SIG-M5 (cell line): ENCODE measurements around the gene LAMP1.
"Not testable (repeated sequence)": the region's sequence is repeated elsewhere in the genome, so short reads cannot be mapped to it uniquely, and the experiment has no call there.

Source experiments
- DNase-seq: peaks from one replicate; lab custom pipeline; 2025; lab: John Stamatoyannopoulos, UW

The LAMP1 gene

DNA sequence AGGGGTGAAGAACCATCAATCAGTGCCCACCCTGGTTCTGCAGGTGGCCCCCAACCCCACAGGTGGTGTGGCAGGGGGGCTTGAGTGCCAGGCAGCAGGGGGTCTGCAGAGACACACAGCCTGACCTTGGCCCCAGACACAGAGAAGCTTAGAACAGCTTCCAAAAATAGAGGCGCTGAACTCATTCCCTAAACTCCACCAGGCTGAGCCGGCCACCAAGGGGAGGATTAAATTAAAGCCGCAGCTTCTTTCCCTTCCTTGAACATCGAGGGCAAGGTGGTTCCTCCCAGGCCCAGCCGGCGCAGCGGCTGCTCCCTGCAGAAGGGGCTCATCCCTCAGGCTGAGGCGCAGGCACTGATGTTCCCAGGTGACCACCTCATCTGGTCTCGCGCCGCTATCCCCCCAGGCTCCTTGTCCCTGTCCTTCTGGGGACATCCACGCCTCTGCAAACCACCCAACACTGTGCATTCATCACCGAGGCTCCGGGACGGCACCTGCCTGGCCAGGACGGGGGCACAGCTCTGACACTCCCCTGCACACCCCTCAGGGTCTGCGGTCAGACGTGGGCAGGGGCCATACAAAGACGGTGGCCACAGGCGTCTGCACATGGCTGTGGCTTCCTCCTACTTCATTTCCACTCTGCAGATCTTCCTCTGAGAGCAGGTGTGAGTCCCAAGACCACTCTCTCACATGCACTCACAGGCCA lies 30.9 kb downstream of the LAMP1 start:
- DNase-seq: no peak

DNA sequence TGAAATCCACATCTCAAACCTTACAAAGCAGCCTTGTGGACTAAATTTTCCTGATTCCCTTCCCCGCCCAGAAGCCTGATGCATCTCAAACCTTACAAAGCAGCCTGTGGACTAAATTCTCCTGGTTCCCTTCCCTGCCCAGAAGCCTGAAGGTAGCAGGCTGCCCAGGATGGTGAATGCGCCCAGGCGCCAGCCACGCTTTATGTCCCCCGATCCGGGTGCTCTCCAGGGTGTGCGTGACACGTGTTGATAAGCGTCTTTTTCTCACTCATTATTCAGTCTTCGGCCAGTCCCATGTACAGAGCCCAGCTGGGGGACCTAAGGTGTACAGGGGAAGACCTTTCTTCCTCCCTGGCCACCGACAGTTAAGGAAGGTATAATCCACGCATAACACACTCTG lies 31.8 kb downstream of the LAMP1 start:
- no peak for DNase-seq

DNA sequence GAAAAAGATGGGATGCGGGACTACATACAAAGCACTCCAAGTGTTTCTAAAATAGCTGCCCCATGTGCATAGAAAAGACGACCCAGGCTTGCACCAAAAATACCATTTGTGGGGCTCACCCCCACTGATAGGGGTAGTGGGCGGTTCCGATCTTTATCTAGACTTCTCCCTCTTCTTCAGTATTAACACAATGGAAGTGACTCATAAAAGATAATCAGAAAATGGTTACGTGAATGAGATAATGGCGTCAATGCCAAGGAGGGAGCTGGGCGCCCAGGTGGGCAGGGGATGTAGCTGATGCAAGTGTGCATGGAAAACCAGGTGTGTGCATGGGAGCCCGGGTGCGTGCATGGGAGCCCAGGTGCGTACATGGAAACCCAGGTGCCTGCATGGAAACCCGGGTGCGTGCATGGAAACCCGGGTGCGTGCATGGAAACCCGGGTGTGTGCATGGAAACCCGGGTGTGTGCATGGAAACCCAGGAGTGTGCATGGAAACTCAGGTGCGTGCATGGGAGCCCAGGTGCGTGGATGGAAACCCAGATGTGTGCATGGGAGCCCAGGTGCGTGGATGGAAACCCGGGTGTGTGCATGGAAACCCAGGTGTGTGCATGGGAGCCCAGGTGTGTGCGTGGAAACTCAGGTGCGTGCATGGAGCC lies 32.7 kb downstream of the LAMP1 start:
- no peak for DNase-seq

DNA sequence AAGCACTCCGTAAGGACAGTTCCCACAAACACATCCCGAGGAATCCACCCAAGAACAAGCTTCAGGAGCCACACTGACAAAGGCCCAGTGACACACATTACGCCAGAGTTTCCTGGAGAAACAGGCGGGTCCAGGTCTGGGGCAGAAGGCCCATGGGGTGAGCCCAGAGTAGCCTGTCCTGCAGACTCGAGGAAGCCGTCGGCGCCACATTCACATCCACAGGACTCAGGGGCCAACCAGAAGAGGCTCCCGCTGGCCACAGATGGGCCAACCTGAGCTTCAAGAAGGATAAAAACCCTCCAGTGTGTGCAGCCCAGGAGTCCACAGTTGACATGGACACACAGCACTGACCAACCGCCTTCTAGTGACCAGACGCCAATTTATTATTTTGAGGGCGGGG lies 35.6 kb downstream of the LAMP1 start:
- DNase-seq: no peak

DNA sequence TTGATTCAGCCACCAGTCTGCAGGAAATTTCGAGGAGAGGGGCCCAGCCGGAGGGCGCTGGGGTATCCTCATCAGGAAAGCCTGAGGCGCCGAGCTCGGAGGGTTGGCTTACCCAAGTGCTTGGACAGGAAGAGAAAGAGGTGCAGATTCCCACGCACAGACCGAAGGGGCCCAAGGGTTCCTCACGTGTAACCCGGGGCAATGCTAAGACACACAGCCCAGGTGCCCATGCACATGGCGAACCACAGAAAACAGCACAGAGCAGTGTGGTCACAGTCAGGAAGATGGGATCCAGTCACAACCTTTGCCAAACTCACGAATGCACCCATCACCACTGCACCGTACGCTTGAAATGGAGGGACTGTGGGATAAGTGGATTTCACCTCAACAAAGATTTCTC lies 36.0 kb downstream of the LAMP1 start:
- no peak for DNase-seq

- no peak for DNase-seq
These were observed 40.5 kb downstream of the LAMP1 start for GRCh38 chr13:113337556-113337955.

- no peak for DNase-seq
These were observed 40.9 kb downstream of the LAMP1 start for GRCh38 chr13:113337976-113338375.

GRCh38 chr13:113338451-113338850 lies 41.4 kb downstream of the LAMP1 start:
- DNase-seq: no peak

- no peak for DNase-seq
These were observed 46.0 kb downstream of the LAMP1 start for GRCh38 chr13:113342820-113343691.

DNA sequence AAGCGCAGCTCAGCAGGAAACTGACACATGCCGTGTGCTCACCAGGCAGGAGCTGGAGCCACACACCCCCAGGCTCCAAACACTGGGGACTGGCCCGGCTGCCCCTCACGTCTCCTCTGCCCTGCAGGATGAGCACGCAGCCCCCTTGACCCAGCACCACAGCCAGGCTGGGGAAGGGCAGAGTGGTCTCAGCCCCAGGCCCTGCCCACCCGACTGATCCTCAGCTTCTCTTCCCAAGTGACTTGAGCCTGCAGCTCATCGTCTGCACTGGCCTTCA lies 46.6 kb downstream of the LAMP1 start:
- DNase-seq: no peak

GRCh38 chr13:113345486-113345885 lies 48.4 kb downstream of the LAMP1 start:
- DNase-seq: no peak

DNA sequence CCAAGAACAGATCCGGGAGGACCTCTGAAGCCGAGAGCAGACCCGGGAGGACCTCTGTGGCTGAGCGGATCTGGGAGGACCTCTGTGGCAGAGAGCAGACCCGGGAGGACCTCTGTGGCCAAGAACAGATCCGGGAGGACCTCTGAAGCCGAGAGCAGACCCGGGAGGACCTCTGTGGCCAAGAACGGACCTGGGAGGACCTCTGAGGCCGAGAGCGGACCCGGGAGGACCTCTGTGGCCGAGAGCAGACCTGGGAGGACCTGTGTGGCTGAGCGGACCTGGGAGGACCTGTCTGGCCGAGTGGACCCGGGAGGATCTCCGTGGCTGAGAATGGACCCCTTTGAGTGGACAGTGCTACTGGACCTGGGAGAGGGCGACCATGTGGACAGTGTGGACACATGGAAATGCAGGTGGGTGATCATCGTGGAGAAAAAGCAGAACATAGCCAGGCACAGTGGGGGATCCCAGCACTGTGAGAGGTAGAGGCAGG lies 50.7 kb downstream of the LAMP1 start:
- not testable (repeated sequence) for DNase-seq

DNA sequence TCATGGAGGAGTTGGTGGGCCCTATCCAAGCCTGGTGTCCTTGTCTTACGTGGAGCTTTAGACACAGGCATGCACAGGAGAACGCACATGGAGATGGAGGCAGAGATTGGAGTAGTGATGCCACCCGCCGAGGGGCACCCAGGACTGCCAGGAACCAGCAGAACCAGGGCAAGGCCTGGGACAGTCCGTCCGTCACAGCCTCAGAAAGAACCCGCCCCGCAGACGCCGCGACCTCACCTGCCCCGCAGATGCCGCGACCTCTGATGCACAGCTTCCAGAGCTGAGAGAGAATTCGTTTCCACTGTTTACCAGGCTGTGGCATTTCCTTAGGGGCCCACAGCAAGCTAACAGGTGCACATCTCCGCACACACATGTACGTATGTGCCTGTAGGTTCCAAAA lies 51.6 kb downstream of the LAMP1 start:
- no peak for DNase-seq

- no peak for DNase-seq
These were observed 52.0 kb downstream of the LAMP1 start for GRCh38 chr13:113349050-113349449.

- DNase-seq: no peak
These were observed 52.5 kb downstream of the LAMP1 start for GRCh38 chr13:113349491-113349890.

DNA sequence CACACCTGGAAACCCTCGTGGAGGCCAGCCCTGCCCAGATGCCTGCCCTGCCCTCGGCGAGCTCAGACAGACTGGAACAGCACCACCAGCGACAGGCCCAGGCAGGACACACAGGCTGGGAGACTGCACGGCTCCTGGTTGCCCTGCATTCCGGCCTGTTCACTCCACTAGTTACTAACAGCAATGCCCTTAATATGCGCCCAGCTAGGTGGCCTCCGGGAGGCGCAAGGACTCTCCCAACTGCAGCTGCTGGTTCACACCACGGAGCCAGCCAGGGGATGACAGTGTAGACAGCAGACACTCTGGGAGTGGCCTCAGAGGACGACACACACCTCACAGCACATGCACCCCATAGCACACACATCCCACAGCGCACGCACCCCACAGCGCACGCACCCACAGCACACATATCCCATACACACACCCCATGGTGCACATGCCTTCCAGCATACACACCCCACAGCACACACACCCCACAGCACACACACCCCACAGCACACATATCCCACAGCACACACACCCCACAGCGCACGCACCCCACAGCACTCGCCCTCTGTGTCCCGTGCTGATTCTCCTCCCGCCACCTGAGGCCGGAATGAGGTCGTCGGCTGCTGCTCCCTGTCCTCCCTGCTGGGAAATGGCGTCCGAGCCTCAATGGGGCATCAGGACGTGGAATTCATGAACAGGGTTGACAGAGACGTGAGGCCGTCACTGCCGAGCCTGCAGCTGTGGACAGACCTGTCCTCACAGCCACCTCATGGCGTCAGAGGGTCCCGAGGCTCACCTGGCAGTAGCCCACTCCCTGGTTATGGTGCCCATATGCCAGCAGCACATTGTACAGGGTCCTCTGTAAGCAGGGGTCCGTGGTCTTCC lies 53.3 kb downstream of the LAMP1 start:
- no peak for DNase-seq

GRCh38 chr13:113350938-113351335 lies 53.9 kb downstream of the LAMP1 start:
- DNase-seq: no peak

GRCh38 chr13:113351514-113352026 lies 54.5 kb downstream of the LAMP1 start:
- no peak for DNase-seq

DNA sequence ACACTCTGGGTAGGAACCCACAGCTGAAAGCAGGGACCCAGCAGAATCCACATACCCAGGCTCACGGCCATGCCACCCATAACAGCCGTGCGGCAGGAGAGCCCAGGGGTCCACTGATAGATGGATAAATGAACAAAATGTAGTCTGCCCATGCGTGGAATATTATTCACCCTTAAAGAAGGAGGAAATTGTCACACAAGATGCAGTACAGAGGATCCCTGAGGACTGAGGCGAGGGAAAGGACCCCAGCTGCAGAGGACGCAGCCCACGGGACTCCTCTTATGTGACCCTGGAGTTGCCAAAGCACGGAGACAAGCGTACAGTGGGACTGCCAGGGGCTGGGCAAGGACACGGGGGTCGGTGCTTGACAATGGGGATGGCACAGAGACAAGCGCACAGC lies 56.2 kb downstream of the LAMP1 start:
- no peak for DNase-seq

- no peak for DNase-seq
These were observed 58.0 kb downstream of the LAMP1 start for GRCh38 chr13:113354831-113355610.

GRCh38 chr13:113355621-113356020 lies 58.6 kb downstream of the LAMP1 start:
- no peak for DNase-seq
